SK-N-MC (cell line): ENCODE results near the gene ABR.

ENCODE experiments used
- DNase-seq: peaks from one replicate; pipeline ENCODE4 v3.0.0-alpha.2; 2011; ENCODE audit warnings: low read depth, low spot score
- H3K27ac ChIP-seq: fragments of 200-600 bp; sonication (generic); 2 replicates; pipeline ENCODE4 v1.5.1; 2016; ENCODE audit warnings: mixed run types
- H3K36me3 ChIP-seq: fragments of 200-600 bp; sonication (generic); 2 replicates; pipeline ENCODE4 v1.6.1; 2017; ENCODE audit warnings: antibody characterized with exemption, low read length, mixed read lengths; ENCODE audit not compliant: insufficient read depth
- H3K4me3 ChIP-seq: fragments of 200-600 bp; sonication (generic); 2 replicates; pipeline ENCODE4 v1.5.1; 2016
- H3K9ac ChIP-seq: fragments of 200-600 bp; sonication (generic); 2 replicates; pipeline ENCODE4 v1.8.0; 2017; ENCODE audit warnings: mixed run types, mixed read lengths; ENCODE audit not compliant: insufficient read length
- H3K9me3 ChIP-seq: fragments of 200-600 bp; sonication (generic); 2 replicates; pipeline ENCODE4 v1.6.1; 2017; ENCODE audit warnings: low read depth, mild to moderate bottlenecking, antibody characterized with exemption, low read length, moderate library complexity, mixed read lengths
- EZH2 ChIP-seq: fragments of 200-600 bp; sonication (generic); IDR thresholded peaks from one replicate; pipeline ENCODE4 v1.6.1; 2017; ENCODE audit warnings: antibody characterized with exemption
- FOXP2 ChIP-seq: optimal IDR thresholded peaks from 2 replicates; pipeline ENCODE3; 2011; ENCODE audit warnings: mild to moderate bottlenecking, moderate library complexity; ENCODE audit not compliant: insufficient read depth; ENCODE audit errors: extremely low read length, control extremely low read depth
- POLR2AphosphoS5 ChIP-seq: IDR thresholded peaks from 2 replicates; pipeline ENCODE4 v1.6.1; 2012; ENCODE audit warnings: mild to moderate bottlenecking, low read depth, low read length, borderline replicate concordance

Gene ABR

DNA sequence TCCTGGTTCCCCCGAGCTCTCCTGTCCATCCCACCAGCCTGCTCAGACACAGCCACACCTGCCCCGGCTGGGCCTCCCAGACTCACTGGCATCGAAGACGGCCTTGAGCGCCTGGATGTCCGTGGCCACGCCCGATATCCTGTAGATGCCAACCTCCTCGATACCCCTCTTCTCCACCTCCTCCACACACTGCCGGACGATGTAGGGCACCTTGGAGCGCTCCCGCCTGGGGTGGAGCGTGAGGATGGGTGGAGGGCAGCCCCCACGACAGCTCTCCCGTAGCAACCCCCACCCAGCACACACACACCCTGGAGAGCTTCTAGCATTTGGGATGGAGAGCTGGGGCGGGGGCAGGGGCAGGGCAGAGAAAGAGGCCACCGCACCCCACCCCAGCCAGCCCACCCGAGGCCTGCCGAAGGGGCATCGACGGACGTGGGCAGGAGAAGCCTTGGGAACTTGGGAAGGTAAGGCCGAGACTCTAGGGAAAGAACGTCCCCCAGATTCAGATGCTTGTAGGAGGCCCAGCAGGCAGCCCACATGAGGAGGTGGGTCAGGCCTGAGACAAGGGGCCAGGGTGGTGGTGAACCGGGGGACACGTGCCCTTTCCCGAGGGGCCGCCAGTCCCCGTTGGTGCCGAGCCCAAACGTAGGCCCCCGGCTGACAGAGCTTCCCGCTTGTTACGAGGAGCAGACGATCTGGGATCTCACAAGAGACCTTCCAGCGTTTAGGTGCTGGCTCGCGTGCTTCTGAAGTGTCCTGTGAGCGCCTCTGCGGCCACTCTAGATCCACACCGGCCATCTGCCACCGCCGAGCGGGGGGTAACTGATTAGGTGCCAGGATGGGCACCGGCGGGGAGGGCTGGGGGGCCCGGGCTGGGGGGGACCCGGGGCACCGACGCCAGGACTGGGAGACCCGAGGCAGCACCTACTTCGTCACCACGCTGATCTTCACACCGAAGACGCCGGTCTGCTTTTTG, 167.7 kb downstream of the ABR start:
- Histone ChIP-seq H3K9ac (no peak overlapping the region), H3K27ac (no peak overlapping the region), H3K4me3 (no peak overlapping the region), H3K9me3 (no peaks in the 10 kb centered on the region), H3K36me3 (no peaks in the 10 kb centered on the region; the same call in 1 of the 2 replicates)
- no peak for DNase-seq
- no peak for TF ChIP-seq POLR2AphosphoS5
- TF ChIP-seq FOXP2, result no peak
- no peak for TF ChIP-seq EZH2

- Histone ChIP-seq H3K9ac (no peak overlapping the region), H3K27ac (no peak overlapping the region), H3K4me3 (no peak overlapping the region), H3K36me3 (no peaks in the 10 kb centered on the region; the same call in 1 of the 2 replicates), H3K9me3 (no peaks in the 10 kb centered on the region)
- no peak for TF ChIP-seq FOXP2
- no peak for TF ChIP-seq EZH2
- no peak for TF ChIP-seq POLR2AphosphoS5
- no peak for DNase-seq
These were observed 168.6 kb downstream of the ABR start for GRCh38 chr17:1011138-1011537.

- DNase-seq, result no peak
- Histone ChIP-seq H3K4me3 (no peak overlapping the region), H3K9ac (no peak overlapping the region), H3K27ac (no peak overlapping the region), H3K9me3 (no peaks in the 10 kb centered on the region), H3K36me3 (no peaks in the 10 kb centered on the region; the same call in 1 of the 2 replicates)
- no peak for TF ChIP-seq POLR2AphosphoS5
- no peak for TF ChIP-seq FOXP2
- TF ChIP-seq EZH2, result no peak
These were observed 169.2 kb downstream of the ABR start for GRCh38 chr17:1010586-1010985.

GRCh38 chr17:1010086-1010450, 169.7 kb downstream of the ABR start:
- no peak for DNase-seq
- no peak overlapping the region for H3K4me3 ChIP-seq
- H3K27ac ChIP-seq, result no peak overlapping the region
- TF ChIP-seq FOXP2 (no peak), EZH2 (no peak), POLR2AphosphoS5 (no peak)
- H3K9ac ChIP-seq, result no peak overlapping the region
- H3K9me3 ChIP-seq, result no peaks in the 10 kb centered on the region
- peaks cover 1% of the 10 kb centered on the region; the same call in 1 of the 2 replicates for H3K36me3 ChIP-seq

GRCh38 chr17:1009229-1010085, 170.3 kb downstream of the ABR start:
- TF ChIP-seq EZH2 (no peak), FOXP2 (no peak), POLR2AphosphoS5 (no peak)
- peaks cover 3% of the 10 kb centered on the region; the same call in 1 of the 2 replicates for H3K36me3 ChIP-seq
- H3K9ac ChIP-seq, result no peak overlapping the region

DNA sequence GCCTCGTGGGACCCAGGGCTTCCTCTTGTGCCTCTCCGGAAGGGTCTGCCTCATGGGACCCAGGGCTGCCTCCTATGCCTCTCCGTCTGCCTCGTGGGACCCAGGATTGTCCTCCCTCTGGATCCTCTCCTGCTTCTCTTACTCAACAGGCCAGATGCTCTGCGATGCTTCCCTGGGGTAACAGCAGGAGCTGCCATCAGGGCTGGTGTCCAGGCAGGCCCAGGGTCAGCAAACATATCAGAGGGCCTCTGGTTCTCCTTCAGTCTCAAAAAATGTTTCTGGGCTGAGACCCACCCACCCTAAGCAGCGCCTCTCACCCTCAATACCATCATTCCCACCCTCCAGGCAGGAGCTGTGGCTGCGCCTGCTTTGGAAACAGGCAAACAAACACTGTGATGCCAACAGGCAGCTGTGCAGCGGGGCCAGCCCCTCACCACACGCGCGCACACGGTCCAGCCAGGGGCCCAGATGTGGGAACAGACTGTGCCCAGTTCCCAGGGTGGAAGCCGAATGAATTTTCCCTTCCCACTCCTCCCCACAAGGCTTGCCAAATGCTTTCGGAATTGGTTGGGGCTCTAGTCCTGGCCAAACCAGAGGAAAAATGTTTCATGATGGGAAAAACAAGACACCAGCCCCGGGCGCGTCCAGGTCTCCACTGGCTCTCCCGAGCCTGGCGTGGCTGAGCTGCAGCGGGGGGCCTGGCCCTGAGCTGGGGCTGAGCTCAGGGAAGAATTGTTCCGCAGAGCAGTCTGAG, 171.6 kb downstream of the ABR start:
- Histone ChIP-seq H3K36me3 (peaks cover 5% of the 10 kb centered on the region; the same call in 1 of the 2 replicates), H3K9me3 (no peaks in the 10 kb centered on the region), H3K27ac (no peak overlapping the region), H3K9ac (no peak overlapping the region), H3K4me3 (no peak overlapping the region)
- DNase-seq, result no peak
- TF ChIP-seq EZH2 (no peak), POLR2AphosphoS5 (no peak), FOXP2 (no peak)

More at GRCh38 chr17:1009229-1010085, 170.3 kb downstream of the ABR start:
- DNase-seq, result no peak
- Histone ChIP-seq H3K4me3 (no peak overlapping the region), H3K9me3 (no peaks in the 10 kb centered on the region), H3K27ac (no peak overlapping the region)

DNA sequence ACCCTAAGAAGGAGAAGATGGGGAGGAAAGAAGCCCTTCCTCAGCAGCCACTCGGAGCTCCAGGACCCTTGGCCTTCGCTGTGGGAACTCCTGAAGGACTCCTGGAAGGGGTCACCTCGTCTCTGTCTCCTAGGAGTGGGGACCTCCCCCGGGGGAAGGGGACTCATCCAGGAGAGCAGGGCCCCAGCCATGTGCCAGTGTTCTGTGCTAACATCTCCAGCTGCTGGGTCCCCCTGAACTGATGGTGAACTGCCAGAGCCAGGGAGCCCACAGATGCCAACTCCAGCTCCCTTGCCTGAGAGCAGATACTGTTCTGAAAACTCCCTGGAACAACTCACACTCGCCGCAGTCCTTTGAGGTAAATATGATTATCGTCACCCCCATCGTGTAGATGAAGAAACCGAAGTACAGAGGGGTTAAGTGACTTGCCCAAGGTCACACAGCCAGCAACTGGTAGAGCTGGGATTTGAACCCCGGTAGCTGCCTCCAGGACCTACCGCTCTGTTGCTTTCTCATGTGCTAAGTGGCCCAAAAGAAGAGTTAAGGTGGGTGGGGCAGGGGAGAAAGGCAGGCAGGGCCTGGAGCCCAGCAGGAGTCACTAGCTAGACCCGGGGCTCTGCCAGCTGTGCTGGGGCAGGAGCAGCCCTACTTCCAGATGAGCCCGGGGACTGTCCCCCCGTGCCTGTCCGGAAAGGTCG, 172.3 kb downstream of the ABR start:
- peaks cover 8% of the 10 kb centered on the region; the same call in 1 of the 2 replicates for H3K36me3 ChIP-seq

More for the DNA sequence above, 172.3 kb downstream of the ABR start:
- Histone ChIP-seq H3K9ac (no peak overlapping the region), H3K4me3 (no peak overlapping the region), H3K27ac (no peak overlapping the region), H3K9me3 (no peaks in the 10 kb centered on the region)
- TF ChIP-seq POLR2AphosphoS5, result no peak
- no peak for TF ChIP-seq EZH2
- no peak for TF ChIP-seq FOXP2
- DNase-seq, result no peak
